ENCODE results near the gene ZMYND11.

The ZMYND11 gene

DNA sequence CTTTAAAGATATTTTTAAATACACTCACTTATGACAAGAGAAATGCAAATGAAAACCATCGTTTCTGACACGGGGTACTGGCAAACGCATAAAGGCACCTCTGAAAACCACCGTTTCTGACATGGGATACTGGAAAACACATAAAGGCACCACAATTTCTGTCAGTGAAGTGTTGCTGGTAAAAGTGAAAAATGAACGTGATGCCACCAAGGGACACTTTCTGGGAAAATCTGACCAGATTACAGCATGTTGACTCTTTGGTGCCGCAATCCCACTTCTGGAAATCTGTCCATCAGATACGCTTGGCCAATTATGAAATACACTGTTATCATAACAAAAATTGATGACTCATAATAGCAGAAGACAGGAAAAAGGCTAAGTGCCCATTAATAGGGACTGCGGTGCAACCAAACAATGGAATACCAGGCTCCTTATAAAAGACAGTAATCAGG lies 131.7 kb downstream of the ZMYND11 start:
- no peak for TF ChIP-seq ZNF274 (IDR thresholded peaks at IDR 0.05; ENCODE audit: low read depth, low read length)
- H3K4me3 ChIP-seq (ENCODE audit: low read length), result no peak overlapping the region

DNA sequence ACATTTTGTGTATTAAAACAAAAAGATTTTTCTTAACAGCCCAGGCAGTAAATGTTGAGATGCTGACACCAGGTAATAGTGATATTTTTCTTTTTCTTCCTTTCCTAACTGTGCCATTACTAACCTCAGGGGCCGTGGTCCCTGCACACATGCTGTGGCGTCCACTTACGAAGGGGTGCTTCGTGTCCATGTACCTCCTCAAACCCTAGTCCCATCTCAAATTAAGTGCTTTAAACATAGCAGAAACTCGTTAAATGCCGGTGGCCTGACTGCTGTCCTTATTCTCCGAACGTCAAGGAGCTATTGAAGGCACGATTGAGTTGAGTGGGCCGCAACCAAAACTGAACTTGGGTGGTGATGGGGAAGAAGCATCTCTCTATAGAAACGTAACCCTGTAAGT lies 132.4 kb downstream of the ZMYND11 start:
- H3K4me3 ChIP-seq (ENCODE audit: low read length), result no peak overlapping the region
- no peak for TF ChIP-seq ZNF274 (IDR thresholded peaks at IDR 0.05; ENCODE audit: low read depth, low read length)

DNA sequence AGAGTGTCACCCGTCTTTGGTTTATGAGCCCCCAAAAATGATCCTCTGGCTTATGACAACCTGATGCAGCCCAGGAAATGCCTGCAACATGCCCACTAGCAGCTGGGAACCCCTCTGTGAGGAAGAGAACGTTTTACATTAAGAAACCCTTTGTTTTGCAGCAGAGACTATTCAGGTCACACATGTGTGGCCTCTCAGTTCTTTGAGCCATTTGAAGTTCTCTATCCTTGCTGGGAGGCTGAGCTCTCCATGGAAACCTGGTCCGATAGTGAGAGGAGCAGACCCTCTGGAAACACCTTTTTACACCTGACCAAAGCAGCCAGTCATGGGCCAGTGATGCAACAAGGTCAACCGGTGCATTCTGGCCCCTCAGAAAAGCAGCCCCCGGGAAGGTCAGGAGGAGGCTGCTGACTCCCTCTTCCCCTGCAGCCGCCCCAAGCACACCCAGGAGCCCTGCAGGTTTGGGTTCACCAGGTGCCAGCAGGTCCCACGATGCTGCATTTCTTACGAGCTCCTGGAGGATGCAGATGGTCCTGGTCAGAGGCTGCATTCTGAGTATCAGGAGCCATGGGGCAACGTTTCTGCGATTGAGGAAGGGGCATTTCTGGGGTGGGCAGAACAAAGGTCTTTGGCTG lies 134.3 kb downstream of the ZMYND11 start:
- TF ChIP-seq ZNF274 (IDR thresholded peaks at IDR 0.05; ENCODE audit: low read depth, low read length), result no peak
- no peak overlapping the region for H3K4me3 ChIP-seq (ENCODE audit: low read length)

DNA sequence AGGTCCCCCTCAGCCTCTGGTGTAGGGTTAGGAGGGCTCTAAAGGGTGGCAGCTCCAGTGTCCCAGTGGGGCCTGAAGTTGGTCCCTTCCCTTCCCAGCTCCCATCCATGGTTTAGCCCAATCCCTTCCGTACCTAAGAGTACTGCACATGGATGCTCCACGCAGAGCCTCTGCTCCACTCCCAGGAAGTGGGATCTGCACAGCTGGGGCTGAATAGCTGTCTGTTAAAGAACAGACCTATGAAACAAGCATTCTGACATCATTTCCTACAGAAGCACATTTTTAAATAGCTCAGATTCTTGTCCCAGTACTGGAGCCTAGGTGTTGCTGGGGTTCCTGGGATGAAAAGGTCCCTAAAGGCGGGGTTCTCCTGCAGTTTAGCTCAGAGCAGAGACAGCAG lies 135.9 kb downstream of the ZMYND11 start:
- no peak for TF ChIP-seq ZNF274 (IDR thresholded peaks at IDR 0.05; ENCODE audit: low read depth, low read length)

DNA sequence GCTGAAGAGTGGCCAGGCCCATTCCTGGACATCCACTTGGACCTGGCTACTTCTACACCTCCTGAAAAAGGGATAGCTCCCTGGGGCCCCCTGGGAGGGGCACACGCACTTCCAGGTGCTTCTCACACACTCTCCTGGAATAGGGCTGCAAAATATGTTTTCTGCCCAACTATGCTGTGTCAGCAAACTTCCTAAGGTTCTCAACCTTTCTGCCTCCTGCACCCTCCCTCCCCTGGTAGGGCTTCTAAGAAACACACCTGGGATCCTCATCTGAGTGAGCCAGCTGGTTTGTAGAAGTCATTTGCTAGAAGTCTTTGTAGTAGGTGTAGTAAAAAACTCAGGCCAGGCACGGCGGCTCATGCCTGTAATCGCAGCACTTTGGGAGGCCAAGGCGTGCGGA lies 136.5 kb downstream of the ZMYND11 start:
- no peak for TF ChIP-seq ZNF274 (IDR thresholded peaks at IDR 0.05; ENCODE audit: low read depth, low read length)
- no peak overlapping the region for H3K4me3 ChIP-seq (ENCODE audit: low read length)

More for the DNA sequence above, 135.9 kb downstream of the ZMYND11 start:
- H3K4me3 ChIP-seq (ENCODE audit: low read length), result no peak overlapping the region

DNA sequence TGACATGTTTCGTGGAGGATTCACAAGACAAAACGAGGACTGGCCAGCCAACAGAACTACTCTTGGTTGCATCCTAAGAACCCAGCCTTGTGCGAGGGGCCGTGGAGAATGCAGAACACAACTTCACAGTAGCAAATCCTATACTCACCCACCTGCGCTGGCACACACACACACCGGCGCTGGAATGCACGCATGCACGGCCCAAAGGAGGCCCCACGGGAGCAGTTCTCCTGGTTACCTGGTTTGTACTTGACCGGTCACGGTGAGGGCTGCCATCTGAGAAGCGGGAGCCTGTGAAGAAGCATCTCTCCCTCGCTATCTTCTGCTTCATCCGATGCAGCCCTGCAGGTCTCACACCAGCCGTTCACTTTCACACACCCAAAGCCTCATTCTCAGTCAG lies 137.8 kb downstream of the ZMYND11 start:
- no peak for TF ChIP-seq ZNF274 (IDR thresholded peaks at IDR 0.05; ENCODE audit: low read depth, low read length)
- no peak overlapping the region for H3K4me3 ChIP-seq (ENCODE audit: low read length)

DNA sequence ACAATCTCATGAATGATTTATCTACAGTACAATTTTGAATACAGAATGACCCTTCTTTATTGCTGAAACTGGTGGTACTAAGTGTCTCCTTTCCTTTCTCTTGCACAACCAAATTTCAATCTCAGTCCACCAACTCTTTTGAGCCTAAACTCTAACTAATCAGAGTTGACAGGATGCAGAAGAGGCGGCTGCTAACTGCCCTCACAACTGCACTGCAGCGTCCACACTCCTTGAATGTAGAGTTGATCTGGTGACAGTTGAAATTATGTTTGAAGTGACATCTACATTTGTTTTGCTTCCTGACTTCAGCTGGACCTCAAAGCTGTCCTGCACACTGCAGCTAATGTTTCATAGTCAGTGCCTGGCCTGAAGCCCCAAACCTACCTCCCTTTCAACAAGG lies 139.6 kb downstream of the ZMYND11 start:
- no peak overlapping the region for H3K4me3 ChIP-seq (ENCODE audit: low read length)
- no peak for TF ChIP-seq ZNF274 (IDR thresholded peaks at IDR 0.05; ENCODE audit: low read depth, low read length)

DNA sequence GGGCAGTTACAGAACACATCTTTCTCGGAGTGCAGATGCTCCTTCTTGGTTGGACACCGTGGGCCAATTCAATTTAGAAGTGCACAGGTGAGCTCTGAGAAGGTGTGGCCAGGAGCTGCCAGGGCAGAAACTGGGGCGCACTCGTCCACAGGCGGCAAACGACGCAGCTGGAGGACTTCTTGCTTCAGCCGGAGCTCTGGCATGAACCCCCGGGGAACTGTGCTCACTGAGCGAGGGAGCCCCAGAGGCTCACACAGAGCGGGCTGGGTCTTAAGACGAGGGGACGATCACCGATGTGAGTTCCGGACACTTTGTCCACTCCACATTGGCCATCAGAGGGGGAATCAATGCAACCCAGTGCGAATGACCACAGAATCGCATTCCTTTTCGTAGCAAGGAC lies 140.4 kb downstream of the ZMYND11 start:
- TF ChIP-seq ZNF274 (IDR thresholded peaks at IDR 0.05; ENCODE audit: low read depth, low read length), result no peak

DNA sequence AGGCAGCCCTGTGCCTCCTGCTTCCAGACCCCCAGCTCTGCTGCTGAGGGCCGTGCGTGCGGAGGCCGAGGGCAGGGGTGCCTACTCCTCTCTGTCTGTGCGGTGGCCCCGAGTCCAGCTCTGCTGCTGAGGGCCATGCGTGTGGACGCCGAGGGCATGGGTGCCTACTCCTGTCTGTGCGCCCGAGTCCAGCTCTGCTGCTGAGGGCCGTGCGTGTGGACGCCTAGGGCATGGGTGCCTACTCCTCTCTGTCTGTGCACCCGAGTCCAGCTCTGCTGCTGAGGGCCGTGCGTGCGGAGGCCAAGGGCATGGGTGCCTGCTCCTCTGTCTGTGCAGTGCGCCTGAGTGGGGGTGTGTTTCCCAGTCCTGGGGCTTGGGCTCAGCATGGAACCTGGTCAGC lies 142.7 kb downstream of the ZMYND11 start:
- no peak for TF ChIP-seq ZNF274 (IDR thresholded peaks at IDR 0.05; ENCODE audit: low read depth, low read length)
- H3K4me3 ChIP-seq (ENCODE audit: low read length), result no peak overlapping the region

More for the DNA sequence above, 140.4 kb downstream of the ZMYND11 start:
- H3K4me3 ChIP-seq (ENCODE audit: low read length), result no peak overlapping the region

DNA sequence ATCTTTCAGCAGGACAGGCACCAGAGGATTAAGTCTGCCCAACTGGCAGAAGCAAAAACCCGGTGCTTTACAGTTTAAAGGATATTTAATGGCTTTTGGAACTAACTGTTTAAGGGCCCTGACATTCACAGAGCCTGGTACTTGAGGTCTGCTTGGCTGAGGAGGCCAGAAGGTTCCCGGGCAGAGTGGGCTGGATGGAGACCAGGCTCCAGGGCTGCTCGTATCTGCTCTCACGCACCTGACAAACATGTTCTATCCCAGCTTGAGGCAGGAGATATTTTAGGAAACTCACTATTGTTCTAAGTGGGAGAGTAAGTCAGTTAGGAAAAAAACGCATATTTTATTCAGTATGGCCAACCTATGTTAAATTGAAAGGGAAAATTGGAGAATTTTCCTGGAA lies 143.5 kb downstream of the ZMYND11 start:
- H3K4me3 ChIP-seq (ENCODE audit: low read length), result no peak overlapping the region
- no peak for TF ChIP-seq ZNF274 (IDR thresholded peaks at IDR 0.05; ENCODE audit: low read depth, low read length)

DNA sequence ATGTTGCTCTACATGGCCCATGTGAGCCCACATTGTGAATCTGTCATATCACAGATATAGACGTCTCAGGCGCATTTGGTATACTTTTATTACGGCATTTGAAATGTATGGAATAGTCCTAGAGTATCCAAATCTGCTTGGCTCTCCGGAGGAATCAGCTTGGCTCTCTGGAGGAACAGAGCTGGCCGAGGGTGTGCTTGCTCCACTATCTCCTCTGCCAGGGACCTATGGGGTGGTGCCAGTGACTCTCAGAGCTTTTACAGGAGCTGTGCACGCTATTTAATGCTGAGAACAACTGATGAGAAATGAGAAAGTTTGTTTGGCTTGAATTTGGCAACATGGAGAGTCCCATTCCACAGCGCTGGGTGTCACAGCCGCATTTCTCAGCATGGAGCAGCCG lies 144.0 kb downstream of the ZMYND11 start:
- TF ChIP-seq ZNF274 (IDR thresholded peaks at IDR 0.05; ENCODE audit: low read depth, low read length), result no peak
- no peak overlapping the region for H3K4me3 ChIP-seq (ENCODE audit: low read length)

DNA sequence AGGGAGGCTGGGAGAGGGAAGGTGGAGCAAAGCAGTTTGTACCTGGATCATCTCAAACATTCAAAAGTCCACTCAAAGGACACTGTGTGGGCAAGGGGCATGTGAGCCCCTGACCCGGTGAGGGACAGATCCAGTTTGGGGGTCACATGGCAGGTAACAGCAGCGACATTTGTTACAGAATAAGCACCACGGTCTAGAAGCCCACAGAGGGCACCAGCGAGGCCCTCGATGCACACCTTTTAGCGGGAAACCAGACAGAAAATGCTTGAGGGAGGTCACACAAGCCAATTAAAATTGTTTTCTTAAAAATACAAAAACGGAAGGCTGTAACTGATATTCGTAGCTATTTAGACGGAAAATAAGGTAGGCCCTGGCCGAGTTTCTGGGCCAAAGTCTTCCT lies 144.4 kb downstream of the ZMYND11 start:
- TF ChIP-seq ZNF274 (IDR thresholded peaks at IDR 0.05; ENCODE audit: low read depth, low read length), result no peak

DNA sequence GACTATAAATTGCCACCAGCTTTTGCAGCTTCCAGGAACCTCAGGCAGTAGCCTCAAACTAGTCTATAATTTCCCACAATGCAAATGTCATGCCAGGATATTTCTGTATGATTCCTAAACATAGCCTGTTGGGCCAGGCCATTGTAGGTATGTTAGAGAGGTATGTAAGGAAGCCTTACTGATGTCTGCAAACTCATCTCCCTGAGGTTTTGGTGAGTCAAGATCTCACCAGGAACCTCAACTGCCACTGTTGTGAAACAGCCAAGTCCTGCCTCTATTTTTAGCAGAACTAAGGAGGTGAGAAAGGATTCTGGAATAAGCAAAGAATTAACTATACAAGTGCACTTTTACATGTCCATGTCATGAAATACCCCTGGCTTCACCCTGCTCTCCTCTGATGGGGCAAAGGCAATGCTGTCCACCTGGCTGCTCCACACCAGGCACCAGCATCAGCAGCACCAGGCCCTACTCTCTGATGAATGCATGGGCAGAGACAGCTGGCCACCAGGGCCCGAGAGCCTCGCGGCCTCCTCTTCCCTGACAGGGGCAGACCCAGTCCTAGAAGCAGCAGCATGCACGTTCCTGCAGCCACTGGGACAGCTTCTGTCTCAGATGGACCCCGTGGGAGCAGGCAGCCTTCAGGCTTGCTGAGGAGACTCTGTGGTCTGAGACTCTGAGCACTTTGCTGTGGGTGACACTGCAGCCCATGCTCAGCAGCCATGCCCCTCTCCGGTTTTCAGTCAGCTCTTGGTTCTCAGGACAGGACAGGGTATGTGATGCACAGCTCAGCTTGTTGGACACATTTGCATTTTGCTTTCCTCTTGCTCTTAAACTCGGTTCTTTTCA lies 147.3 kb downstream of the ZMYND11 start:
- no peak for TF ChIP-seq ZNF274 (IDR thresholded peaks at IDR 0.05; ENCODE audit: low read depth, low read length)
- H3K4me3 ChIP-seq (ENCODE audit: low read length), result no peak overlapping the region

More for the DNA sequence above, 144.4 kb downstream of the ZMYND11 start:
- H3K4me3 ChIP-seq (ENCODE audit: low read length), result no peak overlapping the region

DNA sequence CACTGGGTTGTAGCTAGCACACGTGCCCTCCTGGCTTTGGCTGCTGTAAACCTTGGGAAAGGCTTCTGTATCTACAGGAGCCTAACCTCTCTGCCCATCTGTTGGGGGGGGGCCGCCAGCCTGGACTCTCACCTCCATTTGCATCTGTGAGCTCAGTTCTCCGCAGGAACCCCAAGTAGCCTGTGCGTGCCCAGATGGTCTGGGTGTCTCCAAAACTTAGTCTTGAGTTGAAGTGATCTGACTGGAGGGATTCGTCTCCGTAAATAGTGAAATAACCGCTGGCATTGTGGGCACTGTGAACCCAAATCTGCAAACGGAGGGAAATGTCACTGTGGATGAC lies 147.9 kb downstream of the ZMYND11 start:
- H3K4me3 ChIP-seq (ENCODE audit: low read length), result no peak overlapping the region
- TF ChIP-seq ZNF274 (IDR thresholded peaks at IDR 0.05; ENCODE audit: low read depth, low read length), result no peak

DNA sequence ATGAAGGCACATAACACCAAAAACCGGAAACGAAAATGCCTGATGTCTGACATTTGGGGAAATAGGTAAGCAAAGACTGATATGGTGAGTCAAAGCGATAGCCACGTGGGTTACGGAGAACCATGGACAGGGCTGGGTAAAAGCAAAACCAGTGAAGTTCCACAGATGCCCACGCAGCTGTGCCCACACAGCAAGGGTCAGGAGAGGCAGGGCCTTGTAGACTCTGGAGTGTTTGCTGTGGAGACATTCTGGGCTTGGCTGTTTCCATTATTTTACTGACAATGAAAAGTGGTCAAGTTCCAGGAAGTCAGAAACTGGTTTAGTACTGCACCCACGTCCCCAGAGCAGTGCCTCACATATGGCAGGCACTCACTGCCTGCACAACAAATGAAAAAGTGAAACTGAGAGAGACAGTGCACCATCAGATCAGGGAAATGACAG lies 148.7 kb downstream of the ZMYND11 start:
- no peak for TF ChIP-seq ZNF274 (IDR thresholded peaks at IDR 0.05; ENCODE audit: low read depth, low read length)
- no peak overlapping the region for H3K4me3 ChIP-seq (ENCODE audit: low read length)

All from GM08714 (cell line).